Choroid plexus epithelial cell (primary cell): ENCODE results near the gene DR1.

ENCODE experiments used
- DNase-seq: peaks from one replicate; pipeline ENCODE4 v3.0.0-alpha.2; 2010; ENCODE audit warnings: low read depth
- H3K4me3 ChIP-seq: 2 replicates; pipeline ENCODE4 v1.5.1; 2011; ENCODE audit warnings: low read depth, mild to moderate bottlenecking, control low read depth, low read length, moderate library complexity
- CTCF ChIP-seq: conservative IDR thresholded peaks from 2 replicates; pipeline ENCODE4 v1.5.1; 2011; ENCODE audit warnings: low read depth, mild to moderate bottlenecking, control low read depth, inconsistent platforms, low read length, moderate library complexity

Gene DR1

GRCh38 chr1:93411000-93411399 is 65.3 kb downstream of the DR1 start:
- no peak for TF ChIP-seq CTCF
- DNase-seq = no peak
- no peak overlapping the region for H3K4me3 ChIP-seq

- no peak for DNase-seq
- TF ChIP-seq CTCF = no peak
Observed at GRCh38 chr1:93414749-93415148, 69.0 kb downstream of the DR1 start.

GRCh38 chr1:93415296-93415695 is 69.6 kb downstream of the DR1 start:
- no peak for DNase-seq
- TF ChIP-seq CTCF = no peak
- H3K4me3 ChIP-seq = no peak overlapping the region

More at GRCh38 chr1:93414749-93415148, 69.0 kb downstream of the DR1 start:
- no peak overlapping the region for H3K4me3 ChIP-seq

- H3K4me3 ChIP-seq = no peak overlapping the region
- DNase-seq = no peak
- no peak for TF ChIP-seq CTCF
Observed at GRCh38 chr1:93416183-93416582, 70.5 kb downstream of the DR1 start.
